ENCODE measurements around the gene PDE8B.

DNA sequence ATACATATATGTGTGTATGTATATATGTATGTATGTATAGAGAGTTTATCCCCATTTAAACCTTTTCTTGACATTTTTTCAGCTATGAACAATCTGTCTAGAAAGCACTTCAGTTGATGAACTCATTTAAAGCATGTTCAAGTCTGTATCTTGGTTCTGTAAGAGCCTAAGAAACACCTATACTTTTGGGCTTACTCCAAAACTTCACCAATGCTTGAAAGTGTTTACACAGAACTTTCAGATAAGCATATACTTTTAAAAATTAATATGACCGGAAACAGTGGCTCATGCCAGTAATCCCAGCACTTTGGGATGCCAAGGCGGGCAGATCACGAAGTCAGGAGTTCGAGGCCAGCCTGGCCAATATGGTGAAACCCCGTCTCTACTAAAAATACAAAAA is 250.8 kb downstream of the PDE8B start:
- TF ChIP-seq POLR2A (IDR thresholded peaks at IDR 0.05) (no peak), POLR2AphosphoS5 (IDR thresholded peaks at IDR 0.05; ENCODE audit: insufficient read depth in 1 of 2, low read depth in 1 of 2) (no peak)
- TF ChIP-seq, protein P1, sequence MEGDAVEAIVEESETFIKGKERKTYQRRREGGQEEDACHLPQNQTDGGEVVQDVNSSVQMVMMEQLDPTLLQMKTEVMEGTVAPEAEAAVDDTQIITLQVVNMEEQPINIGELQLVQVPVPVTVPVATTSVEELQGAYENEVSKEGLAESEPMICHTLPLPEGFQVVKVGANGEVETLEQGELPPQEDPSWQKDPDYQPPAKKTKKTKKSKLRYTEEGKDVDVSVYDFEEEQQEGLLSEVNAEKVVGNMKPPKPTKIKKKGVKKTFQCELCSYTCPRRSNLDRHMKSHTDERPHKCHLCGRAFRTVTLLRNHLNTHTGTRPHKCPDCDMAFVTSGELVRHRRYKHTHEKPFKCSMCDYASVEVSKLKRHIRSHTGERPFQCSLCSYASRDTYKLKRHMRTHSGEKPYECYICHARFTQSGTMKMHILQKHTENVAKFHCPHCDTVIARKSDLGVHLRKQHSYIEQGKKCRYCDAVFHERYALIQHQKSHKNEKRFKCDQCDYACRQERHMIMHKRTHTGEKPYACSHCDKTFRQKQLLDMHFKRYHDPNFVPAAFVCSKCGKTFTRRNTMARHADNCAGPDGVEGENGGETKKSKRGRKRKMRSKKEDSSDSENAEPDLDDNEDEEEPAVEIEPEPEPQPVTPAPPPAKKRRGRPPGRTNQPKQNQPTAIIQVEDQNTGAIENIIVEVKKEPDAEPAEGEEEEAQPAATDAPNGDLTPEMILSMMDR (IDR thresholded peaks at IDR 0.05) = no peak

All from vagina (tissue), 2 donors.